ENCODE data around the gene BMP5.

BMP5 gene

GRCh38 chr6:55778705-55779104 is 96.7 kb downstream of the BMP5 start:
- H3K36me3 ChIP-seq, result no peaks in the 10 kb centered on the region

DNA sequence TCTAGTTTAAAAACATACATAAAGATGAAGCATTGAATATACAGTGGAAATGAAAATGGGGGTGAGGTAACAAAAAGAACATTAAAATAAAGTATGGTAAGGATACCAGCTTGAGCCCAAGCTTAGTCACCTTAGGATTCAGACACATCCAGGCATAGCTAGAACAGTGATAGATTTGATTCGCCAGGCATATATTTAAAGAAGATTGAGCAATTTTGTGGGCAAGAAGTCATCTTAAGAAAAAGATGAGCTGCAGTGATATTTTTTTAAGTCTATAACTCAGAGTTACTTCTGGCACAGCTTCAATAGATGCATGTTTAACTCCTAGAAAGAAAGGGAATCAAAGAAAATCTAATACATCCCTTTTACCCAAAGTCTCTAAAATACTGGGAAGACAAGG is 97.9 kb downstream of the BMP5 start:
- H3K4me1 ChIP-seq, result no peaks in the 10 kb centered on the region
- TF ChIP-seq, protein P1, sequence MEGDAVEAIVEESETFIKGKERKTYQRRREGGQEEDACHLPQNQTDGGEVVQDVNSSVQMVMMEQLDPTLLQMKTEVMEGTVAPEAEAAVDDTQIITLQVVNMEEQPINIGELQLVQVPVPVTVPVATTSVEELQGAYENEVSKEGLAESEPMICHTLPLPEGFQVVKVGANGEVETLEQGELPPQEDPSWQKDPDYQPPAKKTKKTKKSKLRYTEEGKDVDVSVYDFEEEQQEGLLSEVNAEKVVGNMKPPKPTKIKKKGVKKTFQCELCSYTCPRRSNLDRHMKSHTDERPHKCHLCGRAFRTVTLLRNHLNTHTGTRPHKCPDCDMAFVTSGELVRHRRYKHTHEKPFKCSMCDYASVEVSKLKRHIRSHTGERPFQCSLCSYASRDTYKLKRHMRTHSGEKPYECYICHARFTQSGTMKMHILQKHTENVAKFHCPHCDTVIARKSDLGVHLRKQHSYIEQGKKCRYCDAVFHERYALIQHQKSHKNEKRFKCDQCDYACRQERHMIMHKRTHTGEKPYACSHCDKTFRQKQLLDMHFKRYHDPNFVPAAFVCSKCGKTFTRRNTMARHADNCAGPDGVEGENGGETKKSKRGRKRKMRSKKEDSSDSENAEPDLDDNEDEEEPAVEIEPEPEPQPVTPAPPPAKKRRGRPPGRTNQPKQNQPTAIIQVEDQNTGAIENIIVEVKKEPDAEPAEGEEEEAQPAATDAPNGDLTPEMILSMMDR (IDR thresholded peaks at IDR 0.05; ENCODE audit: low read depth, low read length), result no peak
- no peaks in the 10 kb centered on the region for H3K9me3 ChIP-seq
- no peaks in the 10 kb centered on the region for H3K27me3 ChIP-seq
- H3K36me3 ChIP-seq, result no peaks in the 10 kb centered on the region
- no peak overlapping the region for H3K4me3 ChIP-seq (ENCODE audit: low read depth, low read length)
- no peak for DNase-seq

More at GRCh38 chr6:55778705-55779104, 96.7 kb downstream of the BMP5 start:
- no peaks in the 10 kb centered on the region for H3K9me3 ChIP-seq
- no peaks in the 10 kb centered on the region for H3K27me3 ChIP-seq
- no peak overlapping the region for H3K4me3 ChIP-seq (ENCODE audit: low read depth, low read length)
- no peaks in the 10 kb centered on the region for H3K4me1 ChIP-seq
- TF ChIP-seq, protein P1 (IDR thresholded peaks at IDR 0.05; ENCODE audit: low read depth, low read length), result no peak
- no peak for DNase-seq

DNA sequence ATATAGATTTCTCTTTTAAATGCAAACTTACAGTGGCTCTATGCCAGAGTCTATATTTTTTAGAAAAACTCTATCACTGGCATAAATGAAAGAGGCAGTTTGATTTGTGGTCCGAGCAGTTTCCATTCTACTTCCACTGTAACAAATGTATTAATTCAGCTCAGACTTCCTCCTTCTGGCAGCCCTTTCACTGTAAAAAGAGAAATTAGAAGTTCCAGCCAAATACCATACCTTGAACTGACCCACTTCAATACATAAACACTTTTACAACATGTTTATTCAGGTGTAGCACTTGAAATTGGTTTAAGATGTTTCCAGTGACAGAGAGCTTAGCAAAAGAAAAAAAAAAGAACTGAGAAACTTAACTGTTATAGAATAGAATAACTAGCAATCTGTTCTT is 99.3 kb downstream of the BMP5 start:
- H3K4me3 ChIP-seq (ENCODE audit: low read depth, low read length), result no peak overlapping the region
- TF ChIP-seq, protein P1 (IDR thresholded peaks at IDR 0.05; ENCODE audit: low read depth, low read length), result no peak

GRCh38 chr6:55775029-55775318 is 100.4 kb downstream of the BMP5 start:
- H3K9me3 ChIP-seq, result no peaks in the 10 kb centered on the region
- DNase-seq, result no peak
- H3K27me3 ChIP-seq, result no peaks in the 10 kb centered on the region
- TF ChIP-seq, protein P1 (IDR thresholded peaks at IDR 0.05; ENCODE audit: low read depth, low read length), result no peak
- H3K4me3 ChIP-seq (ENCODE audit: low read depth, low read length), result no peak overlapping the region
- H3K36me3 ChIP-seq, result no peaks in the 10 kb centered on the region
- H3K4me1 ChIP-seq, result no peaks in the 10 kb centered on the region

More for the DNA sequence above, 99.3 kb downstream of the BMP5 start:
- H3K36me3 ChIP-seq, result no peaks in the 10 kb centered on the region
- H3K4me1 ChIP-seq, result no peaks in the 10 kb centered on the region
- no peaks in the 10 kb centered on the region for H3K27me3 ChIP-seq
- H3K9me3 ChIP-seq, result no peaks in the 10 kb centered on the region
- DNase-seq, result no peak

DNA sequence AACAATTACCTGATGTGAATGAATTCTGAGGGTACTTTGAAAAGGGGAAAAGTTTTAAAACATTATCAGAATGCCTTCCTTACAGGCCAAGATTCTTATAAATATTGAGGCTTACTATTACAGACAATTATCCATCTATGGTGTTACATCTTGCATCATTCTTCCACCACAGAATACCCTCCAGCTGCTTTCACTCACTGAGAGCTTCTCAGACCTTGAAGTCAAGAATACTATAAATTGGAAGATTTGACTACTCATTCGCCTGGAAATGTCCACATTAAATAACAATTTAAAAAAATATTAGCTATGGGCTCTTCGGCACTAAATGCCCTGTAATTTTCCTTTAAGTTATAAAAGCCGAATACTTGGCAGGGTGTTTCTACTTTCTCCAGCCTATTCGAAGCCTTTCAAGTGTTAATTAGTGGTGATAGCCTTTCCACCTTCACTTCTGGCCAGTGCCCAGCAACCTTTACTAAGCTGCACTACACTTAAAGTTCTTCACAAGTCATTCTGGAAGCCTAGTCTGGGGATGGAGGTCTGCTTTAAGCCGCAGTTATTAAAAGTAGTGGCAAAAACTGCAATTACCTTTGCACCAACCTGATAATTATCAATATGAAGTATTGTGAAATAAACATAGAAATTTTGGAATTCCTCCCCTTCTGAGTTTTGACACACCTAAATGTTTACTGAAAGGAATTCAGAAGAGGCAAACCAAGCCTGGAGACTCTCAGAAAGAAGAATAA is 100.9 kb downstream of the BMP5 start:
- Histone ChIP-seq H3K4me3 (ENCODE audit: low read depth, low read length) (no peak overlapping the region), H3K4me1 (no peaks in the 10 kb centered on the region), H3K9me3 (no peaks in the 10 kb centered on the region), H3K27me3 (no peaks in the 10 kb centered on the region), H3K36me3 (no peaks in the 10 kb centered on the region)
- TF ChIP-seq, protein P1 (IDR thresholded peaks at IDR 0.05; ENCODE audit: low read depth, low read length), result no peak
- DNase-seq, result no peak

GRCh38 chr6:55773620-55774216 is 101.7 kb downstream of the BMP5 start:
- Histone ChIP-seq H3K4me1 (no peaks in the 10 kb centered on the region), H3K9me3 (no peaks in the 10 kb centered on the region), H3K4me3 (ENCODE audit: low read depth, low read length) (no peak overlapping the region), H3K27me3 (no peaks in the 10 kb centered on the region), H3K36me3 (no peaks in the 10 kb centered on the region)
- TF ChIP-seq, protein P1 (IDR thresholded peaks at IDR 0.05; ENCODE audit: low read depth, low read length), result no peak
- no peak for DNase-seq

Data from BE2C (cell line).